ENCODE data around the gene CRMP1. TPM values are rescaled to one million over a fixed set of nuclear protein-coding genes. Genes with fewer than 3 reads are reported as not detected.

The CRMP1 gene
- total and polyA plus RNA-seq, 9 of the 15 experiments (the other 6 are each of a cell fraction or from before 2014, with no cell fraction given) = 0.03 to 0.04 TPM; not detected in 7

DNA sequence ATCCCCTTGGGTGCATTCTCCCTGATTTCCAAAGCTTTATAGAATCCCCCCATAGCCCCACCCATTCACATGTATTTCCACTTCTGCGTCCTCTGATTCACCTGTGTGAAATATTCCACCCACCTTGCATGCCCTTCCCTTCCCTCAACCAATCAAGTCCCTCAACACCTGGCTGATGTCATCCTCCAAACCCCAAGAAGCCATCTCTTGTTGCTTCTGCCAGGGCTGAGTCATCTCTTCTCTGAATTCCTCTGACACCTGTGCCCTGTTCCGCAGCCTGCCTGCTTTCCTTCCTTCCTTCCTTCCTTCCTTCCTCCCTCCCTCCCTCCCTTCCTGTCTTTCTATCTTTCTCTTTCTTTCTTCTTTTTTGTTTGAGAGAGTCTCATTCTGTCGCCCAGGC is 9.9 kb downstream of the CRMP1 start:
- DNase-seq (ENCODE audit: extremely low read depth in 1 of 4, low spot score in 3 of 4) (no peak), FAIRE-seq (no peak), ATAC-seq (no peak)
- H3K4me2 ChIP-seq (ENCODE audit: insufficient read depth, low read length) = no peak overlapping the region
- peaks cover 0 to 18% of the 10 kb centered on the region in 2 experiments; a peak in 2 of 5 replicates for H3K27me3 ChIP-seq (ENCODE audit: control insufficient read depth in 2 of 2, insufficient read depth in 2 of 2, low read length in 2 of 2)
- in situ Hi-C loops (cut with MboI) = no loop called here
- H3K9me3 ChIP-seq (replicated peaks; ENCODE audit: control insufficient read depth, insufficient read depth, low read depth, low read length) = no peaks in the 10 kb centered on the region
- H3K36me3 ChIP-seq (ENCODE audit: control insufficient read depth, insufficient read depth, low read length) = no peaks in the 10 kb centered on the region
- H4K20me1 ChIP-seq (replicated peaks; ENCODE audit: control insufficient read depth, insufficient read depth, low read length) = no peaks in the 10 kb centered on the region; the same call in 1 of the 2 replicates
- no peak overlapping the region for H3K27ac ChIP-seq (ENCODE audit: extremely low read depth, low read depth, low read length)
- H2AFZ ChIP-seq (ENCODE audit: low read depth, low read length) = no peak overlapping the region
- no peak overlapping the region for H3K4me3 ChIP-seq
- TF ChIP-seq SAFB (IDR thresholded peaks at IDR 0.05; ENCODE audit: borderline replicate concordance, low read depth, low read length) = no peak
- TF ChIP-seq SRSF1 (IDR thresholded peaks at IDR 0.05; ENCODE audit: low read depth, low read length) = no peak
- TF ChIP-seq HMG20B (CRISPR knock-in tag; IDR thresholded peaks at IDR 0.05) = no peak
- no peak for TF ChIP-seq SRSF3 (IDR thresholded peaks at IDR 0.05; ENCODE audit: insufficient read depth, low read length)
- TF ChIP-seq ZBTB33 (CRISPR knock-in tag; IDR thresholded peaks at IDR 0.05) = no peak
- TF ChIP-seq, protein P1, sequence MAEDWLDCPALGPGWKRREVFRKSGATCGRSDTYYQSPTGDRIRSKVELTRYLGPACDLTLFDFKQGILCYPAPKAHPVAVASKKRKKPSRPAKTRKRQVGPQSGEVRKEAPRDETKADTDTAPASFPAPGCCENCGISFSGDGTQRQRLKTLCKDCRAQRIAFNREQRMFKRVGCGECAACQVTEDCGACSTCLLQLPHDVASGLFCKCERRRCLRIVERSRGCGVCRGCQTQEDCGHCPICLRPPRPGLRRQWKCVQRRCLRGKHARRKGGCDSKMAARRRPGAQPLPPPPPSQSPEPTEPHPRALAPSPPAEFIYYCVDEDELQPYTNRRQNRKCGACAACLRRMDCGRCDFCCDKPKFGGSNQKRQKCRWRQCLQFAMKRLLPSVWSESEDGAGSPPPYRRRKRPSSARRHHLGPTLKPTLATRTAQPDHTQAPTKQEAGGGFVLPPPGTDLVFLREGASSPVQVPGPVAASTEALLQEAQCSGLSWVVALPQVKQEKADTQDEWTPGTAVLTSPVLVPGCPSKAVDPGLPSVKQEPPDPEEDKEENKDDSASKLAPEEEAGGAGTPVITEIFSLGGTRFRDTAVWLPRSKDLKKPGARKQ (CRISPR knock-in tag; IDR thresholded peaks at IDR 0.05) = no peak
- no peak for TF ChIP-seq ZNF830 (CRISPR knock-in tag; IDR thresholded peaks at IDR 0.05)
- no peak for TF ChIP-seq ZNF551 (CRISPR knock-in tag; IDR thresholded peaks at IDR 0.05)
- TF ChIP-seq ETS1 (conservative IDR thresholded peaks at IDR 0.05; ENCODE audit: control insufficient read depth, low read depth, low read length) = no peak
- TF ChIP-seq NFIX (CRISPR knock-in tag; IDR thresholded peaks at IDR 0.05; ENCODE audit: low read depth) = no peak
- TF ChIP-seq ZNF445 (CRISPR knock-in tag; IDR thresholded peaks at IDR 0.05; ENCODE audit: low read depth) = no peak
- TF ChIP-seq MYC (IDR thresholded peaks at IDR 0.05; ENCODE audit: low read depth, low read length) = no peak
- TF ChIP-seq MYC (CRISPR knock-in tag; IDR thresholded peaks at IDR 0.05; ENCODE audit: borderline replicate concordance, low read depth) = no peak
- no peak for TF ChIP-seq BRD9 (IDR thresholded peaks at IDR 0.05; ENCODE audit: low read depth, partially characterized antibody)
- no peak for TF ChIP-seq ZNF696 (CRISPR knock-in tag; conservative IDR thresholded peaks at IDR 0.05)
- ChIA-PET POLR2A (no interaction called here), CTCF (ENCODE audit: low intra/inter-chr PET ratio) (no interaction called here)
- H3K79me2 ChIP-seq (ENCODE audit: control insufficient read depth, insufficient read depth, low read length) = no peaks in the 10 kb centered on the region
- 5% methylated on average over 2 of the region's 3 CpGs for WGBS (ENCODE audit: insufficient coverage, low coverage, missing lambda C conversion rate)
- H3K4me1 ChIP-seq (replicated peaks in 1 of 2; ENCODE audit: control insufficient read depth in 2 of 2, insufficient read depth in 2 of 2, low read length in 2 of 2) = peaks cover 0 to 9% of the 10 kb centered on the region in 2 experiments; a peak in 2 of 5 replicates
- H3K9ac ChIP-seq (ENCODE audit: insufficient read depth in 1 of 2, low read depth in 2 of 2, low read length in 2 of 2) = no peak overlapping the region
- no TSS peak for BruUV-seq (replicated peaks)
- no peaks in the 10 kb centered on the region for H3K9me1 ChIP-seq (ENCODE audit: control insufficient read depth, insufficient read depth, low read length)
- intact Hi-C loops (cut with micrococcal nuclease) = no loop called here
